ENCODE results near the gene NPAS3. TPM values are rescaled to one million over a fixed set of nuclear protein-coding genes. Genes with fewer than 3 reads are reported as not detected.

Gene NPAS3
- total and polyA plus RNA-seq, 2 of the 13 experiments (the other 11 are each of a cell fraction or from before 2014, with no cell fraction given): not detected

DNA sequence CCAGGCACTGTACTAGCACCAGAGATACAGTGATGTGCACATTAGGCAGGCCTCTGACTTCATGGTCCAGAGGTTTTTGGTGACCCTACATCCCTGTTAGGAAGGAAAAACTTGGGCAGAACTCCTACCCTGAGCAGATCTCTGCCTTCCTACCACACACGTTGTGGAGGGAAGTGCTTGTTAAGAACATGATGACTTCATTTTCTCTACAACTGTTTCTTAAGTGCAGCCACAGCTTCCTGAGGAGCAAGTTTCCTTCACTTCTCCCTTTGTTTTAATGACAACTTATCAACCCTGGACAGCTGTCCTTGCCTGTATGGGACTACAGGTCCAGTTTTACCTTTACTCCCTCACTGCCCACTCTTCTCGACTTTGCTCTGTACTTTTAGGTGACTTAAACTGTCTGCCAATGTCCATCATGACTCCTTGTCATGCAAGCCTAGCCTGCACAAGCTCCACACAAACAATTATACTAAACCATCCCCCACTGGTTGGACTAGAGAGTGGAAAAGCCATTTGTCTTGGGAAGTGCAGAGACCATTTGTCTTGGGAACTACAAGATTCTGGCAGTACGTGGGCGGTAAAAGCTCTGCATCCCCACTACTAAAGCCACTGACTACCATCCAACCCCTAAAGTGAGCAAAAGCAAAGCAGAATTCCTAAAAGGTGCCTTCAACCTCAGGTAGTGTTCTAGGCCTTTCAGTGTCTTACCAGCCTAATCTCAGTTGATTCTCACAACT is 652.4 kb downstream of the NPAS3 start:
- no TSS peak for BruUV-seq (replicated peaks)
- Histone ChIP-seq H3K4me2 (ENCODE audit: low read depth, low read length) (no peak overlapping the region), H2AFZ (ENCODE audit: low read length) (no peak overlapping the region), H3K9ac (ENCODE audit: insufficient read depth, low read depth, low read length) (no peak overlapping the region), H3K4me1 (ENCODE audit: insufficient read depth, low read length) (no peaks in the 10 kb centered on the region), H3K4me3 (replicated peaks in 1 of 3; ENCODE audit: insufficient read depth in 1 of 3, low read depth in 2 of 3, low read length in 3 of 3) (no peak overlapping the region), H4K20me1 (ENCODE audit: insufficient read depth, low read length) (no peaks in the 10 kb centered on the region), H3K27me3 (ENCODE audit: control insufficient read depth in 1 of 2, insufficient read depth in 2 of 2, low read length in 2 of 2) (no peaks in the 10 kb centered on the region), H3K79me2 (ENCODE audit: insufficient read depth, low read length) (no peaks in the 10 kb centered on the region), H3K36me3 (replicated peaks in 1 of 2; ENCODE audit: control insufficient read depth in 1 of 2, insufficient read depth in 2 of 2, low read length in 2 of 2) (no peaks in the 10 kb centered on the region), H3K9me3 (ENCODE audit: low read length) (no peaks in the 10 kb centered on the region), H3K27ac (ENCODE audit: extremely low read length, insufficient read depth, low read length) (no peak overlapping the region)
- in situ Hi-C loops (cut with HindIII; ENCODE audit: extremely low pct_ligation_motif_present, low pct_unique_long_range_greater_than_20kb): no loop called here
- TF ChIP-seq PCBP2 (optimal IDR thresholded peaks at IDR 0.05; ENCODE audit: low read depth, low read length, poor library complexity, severe bottlenecking) (no peak), PHF20 (CRISPR knock-in tag; IDR thresholded peaks at IDR 0.05) (0 out of 2 replicates have a peak, but pooled peaks have one; percentile 21), ZNF3 (CRISPR knock-in tag; IDR thresholded peaks at IDR 0.05) (no peak)
- TF ChIP-seq, protein P1, sequence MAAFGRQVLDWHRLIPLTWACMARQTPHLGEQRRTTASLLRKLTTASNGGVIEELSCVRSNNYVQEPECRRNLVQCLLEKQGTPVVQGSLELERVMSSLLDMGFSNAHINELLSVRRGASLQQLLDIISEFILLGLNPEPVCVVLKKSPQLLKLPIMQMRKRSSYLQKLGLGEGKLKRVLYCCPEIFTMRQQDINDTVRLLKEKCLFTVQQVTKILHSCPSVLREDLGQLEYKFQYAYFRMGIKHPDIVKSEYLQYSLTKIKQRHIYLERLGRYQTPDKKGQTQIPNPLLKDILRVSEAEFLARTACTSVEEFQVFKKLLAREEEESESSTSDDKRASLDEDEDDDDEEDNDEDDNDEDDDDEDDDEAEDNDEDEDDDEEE (CRISPR knock-in tag; IDR thresholded peaks at IDR 0.05): no peak
- DNase-seq (ENCODE audit: low spot score) (no peak), FAIRE-seq (no peak), ATAC-seq (no peak)
- intact Hi-C loops (cut with micrococcal nuclease; ENCODE audit: unreplicated experiment): no loop called here
- CTCF ChIA-PET (ENCODE audit: low intra/inter-chr PET ratio, low total read pairs): no interaction called here
- WGBS (ENCODE audit: low lambda C conversion rate): 0% methylated on average over 4 of the region's 4 CpGs
- POLR2A ChIA-PET: no interaction called here

DNA sequence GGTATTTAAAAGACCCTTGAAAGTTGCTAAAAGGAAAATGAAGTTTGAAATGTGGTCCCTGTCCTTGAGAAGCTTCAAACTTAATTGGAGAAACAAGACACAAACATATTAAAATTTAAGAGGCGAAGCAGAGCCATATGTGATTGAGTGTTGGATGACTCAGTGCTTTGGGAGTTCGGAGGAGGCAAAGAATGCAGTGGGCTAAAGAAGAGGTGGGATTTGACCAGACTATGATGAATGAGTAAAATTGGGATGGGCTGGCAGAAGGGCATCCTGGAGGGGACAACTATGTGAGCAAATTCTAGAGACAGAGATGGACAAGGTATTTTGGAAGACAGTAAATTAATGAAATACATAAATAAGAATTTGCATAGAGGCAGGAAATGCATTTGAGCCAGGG is 653.6 kb downstream of the NPAS3 start:
- Histone ChIP-seq H3K9ac (ENCODE audit: insufficient read depth, low read depth, low read length) (no peak overlapping the region), H3K36me3 (replicated peaks in 1 of 2; ENCODE audit: control insufficient read depth in 1 of 2, insufficient read depth in 2 of 2, low read length in 2 of 2) (no peaks in the 10 kb centered on the region), H2AFZ (ENCODE audit: low read length) (no peak overlapping the region), H3K79me2 (ENCODE audit: insufficient read depth, low read length) (no peaks in the 10 kb centered on the region), H4K20me1 (ENCODE audit: insufficient read depth, low read length) (no peaks in the 10 kb centered on the region), H3K27me3 (ENCODE audit: control insufficient read depth in 1 of 2, insufficient read depth in 2 of 2, low read length in 2 of 2) (no peaks in the 10 kb centered on the region), H3K4me3 (replicated peaks in 1 of 3; ENCODE audit: insufficient read depth in 1 of 3, low read depth in 2 of 3, low read length in 3 of 3) (no peak overlapping the region), H3K27ac (ENCODE audit: extremely low read length, insufficient read depth, low read length) (no peak overlapping the region), H3K4me1 (ENCODE audit: insufficient read depth, low read length) (no peaks in the 10 kb centered on the region), H3K4me2 (ENCODE audit: low read depth, low read length) (no peak overlapping the region), H3K9me3 (ENCODE audit: low read length) (no peaks in the 10 kb centered on the region)
- in situ Hi-C loops (cut with HindIII; ENCODE audit: extremely low pct_ligation_motif_present, low pct_unique_long_range_greater_than_20kb) (no loop called here), intact Hi-C loops (cut with micrococcal nuclease; ENCODE audit: unreplicated experiment) (no loop called here)
- ATAC-seq: no peak
- ChIA-PET CTCF (ENCODE audit: low intra/inter-chr PET ratio, low total read pairs) (no interaction called here), POLR2A (no interaction called here)
- 2% methylated on average over 2 of the region's 2 CpGs for WGBS (ENCODE audit: low lambda C conversion rate)
- TF ChIP-seq HDAC1 (CRISPR knock-in tag; IDR thresholded peaks at IDR 0.05): no peak
- no peak for TF ChIP-seq SUZ12 (IDR thresholded peaks at IDR 0.05; ENCODE audit: low read depth, low read length)
- no peak for TF ChIP-seq STAT5B (CRISPR knock-in tag; IDR thresholded peaks at IDR 0.05)
- TF ChIP-seq ESRRA (CRISPR knock-in tag; IDR thresholded peaks at IDR 0.05; ENCODE audit: low read depth): no peak
- TF ChIP-seq, protein P2, sequence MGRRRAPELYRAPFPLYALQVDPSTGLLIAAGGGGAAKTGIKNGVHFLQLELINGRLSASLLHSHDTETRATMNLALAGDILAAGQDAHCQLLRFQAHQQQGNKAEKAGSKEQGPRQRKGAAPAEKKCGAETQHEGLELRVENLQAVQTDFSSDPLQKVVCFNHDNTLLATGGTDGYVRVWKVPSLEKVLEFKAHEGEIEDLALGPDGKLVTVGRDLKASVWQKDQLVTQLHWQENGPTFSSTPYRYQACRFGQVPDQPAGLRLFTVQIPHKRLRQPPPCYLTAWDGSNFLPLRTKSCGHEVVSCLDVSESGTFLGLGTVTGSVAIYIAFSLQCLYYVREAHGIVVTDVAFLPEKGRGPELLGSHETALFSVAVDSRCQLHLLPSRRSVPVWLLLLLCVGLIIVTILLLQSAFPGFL (CRISPR knock-in tag; IDR thresholded peaks at IDR 0.05): no peak
- no peak for TF ChIP-seq ZNF549 (CRISPR knock-in tag; IDR thresholded peaks at IDR 0.05)
- no TSS peak for BruUV-seq (replicated peaks)
- no peak for FAIRE-seq
- DNase-seq (ENCODE audit: low spot score): no peak

All from HepG2 (cell line).